Panc1 (cell line): Measurements from ENCODE around the gene PAMR1.

Experiments
- POLR2AphosphoS5 ChIP-seq: IDR thresholded peaks from 2 replicates; pipeline ENCODE4 v1.6.1; 2012; ENCODE audit warnings: mild to moderate bottlenecking, low read depth, low read length, moderate library complexity
- TCF7L2 ChIP-seq: IDR thresholded peaks from 2 replicates; pipeline ENCODE4 v1.6.1; 2011; ENCODE audit warnings: mild to moderate bottlenecking, low read depth, low read length, inconsistent platforms
- TF ChIP-seq, protein P1 (sequence below): fragments of 450-650 bp; IDR thresholded peaks from 2 replicates; pipeline ENCODE4 v1.5.1; 2017; ENCODE audit warnings: mild to moderate bottlenecking
- TF ChIP-seq, protein P2 (sequence below), 2 experiments: IDR thresholded peaks; 2 replicates each; pipeline ENCODE4 v1.6.1; 2011 to 2012; ENCODE audit warnings: low read depth in 2 of 2, control low read depth in 1 of 2, low read length in 1 of 2, mild to moderate bottlenecking in 1 of 2, moderate library complexity in 1 of 2; ENCODE audit not compliant: insufficient read depth in 1 of 2

DNA sequence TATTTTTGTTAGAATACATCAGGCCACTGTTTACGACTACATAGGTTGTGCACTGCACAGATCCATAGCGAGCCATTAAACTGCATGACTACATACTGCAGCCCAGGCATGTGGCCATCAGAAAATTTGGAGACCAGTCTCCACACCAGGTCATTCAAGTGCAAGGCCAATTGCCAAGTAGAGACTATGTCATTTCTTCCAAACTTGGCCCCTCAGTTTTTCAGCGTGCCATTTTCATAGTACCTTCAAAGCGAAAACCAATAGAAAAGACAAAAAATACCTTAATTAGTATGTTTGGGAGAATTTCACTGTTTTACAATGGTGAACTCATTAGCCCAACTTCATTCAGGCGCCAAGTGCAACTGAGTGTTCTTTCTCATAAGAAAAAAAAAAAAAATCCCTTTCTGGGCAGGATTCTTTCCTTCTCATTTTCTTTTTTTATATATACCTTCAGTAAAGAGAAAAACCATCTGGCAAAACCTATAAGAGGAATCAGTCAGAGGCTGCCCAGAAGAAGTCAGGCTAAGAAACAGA is 30.4 kb downstream of the PAMR1 start:
- TF ChIP-seq, protein P1, sequence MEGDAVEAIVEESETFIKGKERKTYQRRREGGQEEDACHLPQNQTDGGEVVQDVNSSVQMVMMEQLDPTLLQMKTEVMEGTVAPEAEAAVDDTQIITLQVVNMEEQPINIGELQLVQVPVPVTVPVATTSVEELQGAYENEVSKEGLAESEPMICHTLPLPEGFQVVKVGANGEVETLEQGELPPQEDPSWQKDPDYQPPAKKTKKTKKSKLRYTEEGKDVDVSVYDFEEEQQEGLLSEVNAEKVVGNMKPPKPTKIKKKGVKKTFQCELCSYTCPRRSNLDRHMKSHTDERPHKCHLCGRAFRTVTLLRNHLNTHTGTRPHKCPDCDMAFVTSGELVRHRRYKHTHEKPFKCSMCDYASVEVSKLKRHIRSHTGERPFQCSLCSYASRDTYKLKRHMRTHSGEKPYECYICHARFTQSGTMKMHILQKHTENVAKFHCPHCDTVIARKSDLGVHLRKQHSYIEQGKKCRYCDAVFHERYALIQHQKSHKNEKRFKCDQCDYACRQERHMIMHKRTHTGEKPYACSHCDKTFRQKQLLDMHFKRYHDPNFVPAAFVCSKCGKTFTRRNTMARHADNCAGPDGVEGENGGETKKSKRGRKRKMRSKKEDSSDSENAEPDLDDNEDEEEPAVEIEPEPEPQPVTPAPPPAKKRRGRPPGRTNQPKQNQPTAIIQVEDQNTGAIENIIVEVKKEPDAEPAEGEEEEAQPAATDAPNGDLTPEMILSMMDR, result no peak
- TF ChIP-seq POLR2AphosphoS5 (no peak), TCF7L2 (no peak)
- TF ChIP-seq, protein P2, sequence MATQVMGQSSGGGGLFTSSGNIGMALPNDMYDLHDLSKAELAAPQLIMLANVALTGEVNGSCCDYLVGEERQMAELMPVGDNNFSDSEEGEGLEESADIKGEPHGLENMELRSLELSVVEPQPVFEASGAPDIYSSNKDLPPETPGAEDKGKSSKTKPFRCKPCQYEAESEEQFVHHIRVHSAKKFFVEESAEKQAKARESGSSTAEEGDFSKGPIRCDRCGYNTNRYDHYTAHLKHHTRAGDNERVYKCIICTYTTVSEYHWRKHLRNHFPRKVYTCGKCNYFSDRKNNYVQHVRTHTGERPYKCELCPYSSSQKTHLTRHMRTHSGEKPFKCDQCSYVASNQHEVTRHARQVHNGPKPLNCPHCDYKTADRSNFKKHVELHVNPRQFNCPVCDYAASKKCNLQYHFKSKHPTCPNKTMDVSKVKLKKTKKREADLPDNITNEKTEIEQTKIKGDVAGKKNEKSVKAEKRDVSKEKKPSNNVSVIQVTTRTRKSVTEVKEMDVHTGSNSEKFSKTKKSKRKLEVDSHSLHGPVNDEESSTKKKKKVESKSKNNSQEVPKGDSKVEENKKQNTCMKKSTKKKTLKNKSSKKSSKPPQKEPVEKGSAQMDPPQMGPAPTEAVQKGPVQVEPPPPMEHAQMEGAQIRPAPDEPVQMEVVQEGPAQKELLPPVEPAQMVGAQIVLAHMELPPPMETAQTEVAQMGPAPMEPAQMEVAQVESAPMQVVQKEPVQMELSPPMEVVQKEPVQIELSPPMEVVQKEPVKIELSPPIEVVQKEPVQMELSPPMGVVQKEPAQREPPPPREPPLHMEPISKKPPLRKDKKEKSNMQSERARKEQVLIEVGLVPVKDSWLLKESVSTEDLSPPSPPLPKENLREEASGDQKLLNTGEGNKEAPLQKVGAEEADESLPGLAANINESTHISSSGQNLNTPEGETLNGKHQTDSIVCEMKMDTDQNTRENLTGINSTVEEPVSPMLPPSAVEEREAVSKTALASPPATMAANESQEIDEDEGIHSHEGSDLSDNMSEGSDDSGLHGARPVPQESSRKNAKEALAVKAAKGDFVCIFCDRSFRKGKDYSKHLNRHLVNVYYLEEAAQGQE (IDR thresholded peaks at IDR 0.05; ENCODE audit: insufficient read depth in 1 of 2, low read depth in 2 of 2, low read length in 1 of 2), result no peak
